ENCODE results near the gene G6PD. TPM values are rescaled to one million over a fixed set of nuclear protein-coding genes. Genes with fewer than 3 reads are reported as not detected.

G6PD gene
- total and polyA plus RNA-seq, 10 of the 15 experiments (the other 5 are each of a cell fraction or from before 2014, with no cell fraction given): 1.6 to 62.5 (median 28.4) TPM

- no peak for TF ChIP-seq ZBTB40 (IDR thresholded peaks at IDR 0.05; ENCODE audit: borderline replicate concordance)
- peak; percentile 39; the same call in 1 of the 2 replicates for TF ChIP-seq NKRF (conservative IDR thresholded peaks at IDR 0.05)
- 0 out of 2 replicates have a peak, but pooled peaks have one; percentile 16 for TF ChIP-seq RFX5 (IDR thresholded peaks at IDR 0.05; ENCODE audit: low read depth, low read length)
- TF ChIP-seq HCFC1 (IDR thresholded peaks at IDR 0.05; ENCODE audit: low read length): peak; percentile 41; the same call in 1 of the 2 replicates
- TF ChIP-seq TCF12 (IDR thresholded peaks at IDR 0.05; ENCODE audit: low read depth, low read length): peak; percentile 60; the same call in 1 of the 2 replicates
- TF ChIP-seq MTA3 (IDR thresholded peaks at IDR 0.05; ENCODE audit: borderline replicate concordance, low read length): no peak
- no peak for TF ChIP-seq WRNIP1 (IDR thresholded peaks at IDR 0.05; ENCODE audit: borderline replicate concordance, low read depth, low read length)
- TF ChIP-seq, protein P1, sequence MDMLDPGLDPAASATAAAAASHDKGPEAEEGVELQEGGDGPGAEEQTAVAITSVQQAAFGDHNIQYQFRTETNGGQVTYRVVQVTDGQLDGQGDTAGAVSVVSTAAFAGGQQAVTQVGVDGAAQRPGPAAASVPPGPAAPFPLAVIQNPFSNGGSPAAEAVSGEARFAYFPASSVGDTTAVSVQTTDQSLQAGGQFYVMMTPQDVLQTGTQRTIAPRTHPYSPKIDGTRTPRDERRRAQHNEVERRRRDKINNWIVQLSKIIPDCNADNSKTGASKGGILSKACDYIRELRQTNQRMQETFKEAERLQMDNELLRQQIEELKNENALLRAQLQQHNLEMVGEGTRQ (IDR thresholded peaks at IDR 0.05; ENCODE audit: borderline replicate concordance, low read depth, low read length): no peak
- TF ChIP-seq HDGF (IDR thresholded peaks at IDR 0.05): 0 out of 2 replicates have a peak, but pooled peaks have one; percentile 15
- TF ChIP-seq ZBED1 (IDR thresholded peaks at IDR 0.05; ENCODE audit: borderline replicate concordance): no peak
- TF ChIP-seq TCF3 (IDR thresholded peaks at IDR 0.05; ENCODE audit: borderline replicate concordance, insufficient read depth, low read depth, low read length): 0 out of 2 replicates have a peak, but pooled peaks have one; percentile 42
- peak; percentile 76; the same call in 1 of the 2 replicates for TF ChIP-seq POLR2AphosphoS5 (IDR thresholded peaks at IDR 0.05; ENCODE audit: low read length)
- peak; percentile 67; the same call in 1 of the 2 replicates for TF ChIP-seq CREM (IDR thresholded peaks at IDR 0.05; ENCODE audit: low read depth)
- TF ChIP-seq STAT1 (conservative IDR thresholded peaks at IDR 0.05): no peak
- no peak for TF ChIP-seq IKZF2 (IDR thresholded peaks at IDR 0.05)
- 0 out of 2 replicates have a peak, but pooled peaks have one; percentile 29 for TF ChIP-seq NFXL1 (IDR thresholded peaks at IDR 0.05; ENCODE audit: borderline replicate concordance)
Observed at GRCh38 chrX:154490414-154491083, 56.1 kb downstream of the G6PD start, which contains the start of gene SLC10A3 (continued).
